Liver (tissue), 9 donors: ENCODE measurements around the gene OR6V1. TPM values are rescaled to one million over a fixed set of nuclear protein-coding genes. Genes with fewer than 3 reads are reported as not detected.

Source experiments
- DNase-seq: peaks from one replicate; pipeline ENCODE4 v3.0.0-alpha.2; 2017; ENCODE audit warnings: low spot score
- H3K27ac ChIP-seq, 2 donors: one replicate each; pipeline ENCODE4 v1.7.0; 2013; ENCODE audit warnings: inconsistent platforms in 2 of 2, low read length in 2 of 2, control low read depth in 1 of 2, low read depth in 1 of 2, mild to moderate bottlenecking in 1 of 2
- H3K27me3 ChIP-seq, 4 donors: one replicate each; pipeline versions ENCODE4 v1.6.1 to v1.7.0; 2013; ENCODE audit warnings: low read length in 3 of 4, inconsistent platforms in 1 of 4, mild to moderate bottlenecking in 1 of 4, moderate library complexity in 1 of 4; ENCODE audit not compliant: control insufficient read depth in 4 of 4, insufficient read depth in 4 of 4
- H3K36me3 ChIP-seq, 4 donors: one replicate each; pipeline versions ENCODE4 v1.6.1 to v1.7.0; 2013; ENCODE audit warnings: low read length in 3 of 4, mild to moderate bottlenecking in 3 of 4, low read depth in 1 of 4, moderate library complexity in 1 of 4; ENCODE audit not compliant: control insufficient read depth in 4 of 4, insufficient read depth in 3 of 4
- H3K4me1 ChIP-seq, 4 donors: one replicate each; pipeline versions ENCODE4 v1.6.1 to v1.7.0; 2013; ENCODE audit warnings: low read length in 3 of 4, mild to moderate bottlenecking in 3 of 4, moderate library complexity in 1 of 4; ENCODE audit not compliant: control insufficient read depth in 4 of 4, insufficient read depth in 4 of 4
- H3K4me3 ChIP-seq, 3 donors: one replicate each; pipeline versions ENCODE4 v1.6.1 to v1.7.0; 2013; ENCODE audit warnings: low read length in 3 of 3, control low read depth in 1 of 3, low read depth in 1 of 3, mild to moderate bottlenecking in 1 of 3
- H3K9ac ChIP-seq, 2 donors: one replicate each; pipeline ENCODE4 v1.7.0; 2013; ENCODE audit warnings: low read length in 2 of 2, mild to moderate bottlenecking in 2 of 2, moderate library complexity in 2 of 2, control low read depth in 1 of 2, low read depth in 1 of 2
- H3K9me3 ChIP-seq, 4 donors: one replicate each; pipeline versions ENCODE4 v1.6.1 to v1.7.0; 2013; ENCODE audit warnings: low read length in 3 of 4; ENCODE audit not compliant: control insufficient read depth in 4 of 4
- ATF3 ChIP-seq: IDR thresholded peaks from 2 replicates; pipeline ENCODE4 v1.6.1; 2016; ENCODE audit warnings: antibody characterized with exemption
- CTCF ChIP-seq: fragments of 150-350 bp; IDR thresholded peaks from 2 replicates; pipeline ENCODE4 v1.5.1; 2017; ENCODE audit warnings: improper control_type of control experiment, low read depth, low read length; ENCODE audit not compliant: missing input control
- EGR1 ChIP-seq, 2 donors: IDR thresholded peaks; 2 replicates each; pipeline ENCODE4 v1.6.1; 2016 to 2018; ENCODE audit warnings: antibody characterized with exemption in 2 of 2, low read depth in 2 of 2
- FOXA1 ChIP-seq: IDR thresholded peaks from 2 replicates; pipeline ENCODE4 v1.6.1; 2016; ENCODE audit warnings: antibody characterized with exemption
- FOXA2 ChIP-seq: IDR thresholded peaks from 2 replicates; pipeline ENCODE4 v1.6.1; 2016; ENCODE audit warnings: antibody characterized with exemption
- GABPA ChIP-seq, 2 donors: IDR thresholded peaks in 1 of 2; conservative IDR thresholded peaks in 1 of 2; 2 replicates each; pipeline ENCODE4 v1.6.1; 2016; ENCODE audit warnings: antibody characterized with exemption in 2 of 2, mild to moderate bottlenecking in 1 of 2, moderate library complexity in 1 of 2
- HNF4A ChIP-seq, 2 donors: conservative IDR thresholded peaks; 2 replicates each; pipeline ENCODE4 v1.6.1; 2016; ENCODE audit warnings: antibody characterized with exemption in 2 of 2, mild to moderate bottlenecking in 2 of 2
- HNF4G ChIP-seq: IDR thresholded peaks from 2 replicates; pipeline ENCODE4 v1.6.1; 2016; ENCODE audit warnings: antibody characterized with exemption
- JUND ChIP-seq, 2 donors: IDR thresholded peaks; 2 replicates each; pipeline ENCODE4 v1.6.1; 2016; ENCODE audit warnings: antibody characterized with exemption in 2 of 2
- MAX ChIP-seq: IDR thresholded peaks from 2 replicates; pipeline ENCODE4 v1.6.1; 2016; ENCODE audit warnings: antibody characterized with exemption
- NR2F2 ChIP-seq: IDR thresholded peaks from 2 replicates; pipeline ENCODE4 v1.6.1; 2016; ENCODE audit warnings: antibody characterized with exemption
- RAD21 ChIP-seq, 2 donors: IDR thresholded peaks; 2 replicates each; pipeline ENCODE4 v1.6.1; 2016; ENCODE audit warnings: antibody characterized with exemption in 2 of 2, mild to moderate bottlenecking in 2 of 2
- REST ChIP-seq: IDR thresholded peaks from 2 replicates; pipeline ENCODE4 v1.6.1; 2016; ENCODE audit warnings: antibody characterized with exemption, mild to moderate bottlenecking
- RXRA ChIP-seq, 2 donors: IDR thresholded peaks; 2 replicates each; pipeline ENCODE4 v1.6.1; 2017 to 2018; ENCODE audit warnings: antibody characterized with exemption in 2 of 2, mild to moderate bottlenecking in 1 of 2
- SP1 ChIP-seq: IDR thresholded peaks from 2 replicates; pipeline ENCODE4 v1.6.1; 2018; ENCODE audit warnings: antibody characterized with exemption, mild to moderate bottlenecking
- TAF1 ChIP-seq: conservative IDR thresholded peaks from 2 replicates; pipeline ENCODE4 v1.6.1; 2016; ENCODE audit warnings: antibody characterized with exemption, mild to moderate bottlenecking
- YY1 ChIP-seq: IDR thresholded peaks from 2 replicates; pipeline ENCODE4 v1.6.1; 2016; ENCODE audit warnings: antibody characterized with exemption, mild to moderate bottlenecking
- ZBTB33 ChIP-seq: IDR thresholded peaks from 2 replicates; pipeline ENCODE4 v1.6.1; 2016; ENCODE audit warnings: antibody characterized with exemption
- WGBS: extraction: QIAGEN DNeasy Blood & Tissue Kit; methylation state at CpG from one replicate; pipeline ENCODE4 v1.1.7; 2013; 5-methylcytosine and 5-hydroxymethylcytosine counted together
- polyA plus RNA-seq, 2 donors: library from polyadenylated mRNA; stranded (reverse) in 1 of 2; unstranded in 1 of 2; fragments of 200-250 nt in 1 of 2; fragments of >200 nt in 1 of 2; fragmentation: Nextera tagmentation in 1 of 2; extraction: Ambion mirVana in 1 of 2; gene quantifications; one replicate each; pipeline versions ENCODE4 v1.2.1 to v1.2.3, GENCODE V29; 2013 to 2015
- total RNA-seq, 2 donors: library from RNA; depleted of rRNA; stranded (reverse); fragments of >200 nt; gene quantifications; one replicate each; pipeline ENCODE4 v1.2.3, GENCODE V29; 2014
- donor health status: healthy.
- donor health status: healthy.
- donor health status: healthy.
- donor health status: healthy.
- donor health status: healthy.

The OR6V1 gene
- total and polyA plus RNA-seq, 4 donors, result not detected

GRCh38 chr7:143012409-143012808, 39.7 kb upstream of the OR6V1 start:
- Histone ChIP-seq H3K27me3 (peaks cover 0 to 3% (median 0%) of the 10 kb centered on the region in 4 donors), H3K9me3 (no peaks in the 10 kb centered on the region), H3K4me3 (no peak overlapping the region), H3K36me3 (no peaks in the 10 kb centered on the region), H3K27ac (no peak overlapping the region), H3K9ac (no peak overlapping the region), H3K4me1 (peaks cover 0 to 3% (median 0%) of the 10 kb centered on the region in 4 donors)
- WGBS, result 93% methylated on average over 4 of the region's 4 CpGs
- TF ChIP-seq RAD21 (IDR thresholded peaks at IDR 0.05) (no peak), EGR1 (IDR thresholded peaks at IDR 0.05; ENCODE audit: low read depth in 2 of 2) (no peak), SP1 (no peak), CTCF (no peak), HNF4G (no peak), MAX (no peak), HNF4A (conservative IDR thresholded peaks at IDR 0.05) (no peak), YY1 (no peak), JUND (IDR thresholded peaks at IDR 0.05) (no peak), FOXA1 (no peak), REST (no peak), NR2F2 (no peak), RXRA (IDR thresholded peaks at IDR 0.05) (no peak), TAF1 (no peak), ZBTB33 (no peak), ATF3 (no peak), GABPA (IDR thresholded peaks at IDR 0.05 in 1 of 2, conservative IDR thresholded peaks at IDR 0.05 in 1 of 2) (no peak), FOXA2 (no peak)
- no peak for DNase-seq
